Uterus (tissue), 4 donors: ENCODE data around the gene PYGM. TPM values are rescaled to one million over a fixed set of nuclear protein-coding genes. Genes with fewer than 3 reads are reported as not detected.

Source experiments
- DNase-seq, 2 donors: peaks; one replicate each; pipeline ENCODE4 v3.0.0-alpha.2; 2019 to 2020
- H3K27ac ChIP-seq, 2 donors: fragments of 200-600 bp; sonication (generic); 1 replicate in 1 of 2; 2 replicates in 1 of 2; pipeline ENCODE4 v1.5.1; 2016 to 2018
- H3K27me3 ChIP-seq, 2 donors: fragments of 200-600 bp; sonication (generic); one replicate each; pipeline ENCODE4 v1.5.1; 2018 to 2019; ENCODE audit warnings: control low read depth in 1 of 2
- H3K36me3 ChIP-seq, 2 donors: fragments of 200-600 bp; sonication (generic); one replicate each; pipeline ENCODE4 v1.5.1; 2019; ENCODE audit warnings: control low read depth in 1 of 2
- H3K4me1 ChIP-seq, 2 donors: fragments of 200-600 bp; sonication (generic); one replicate each; pipeline ENCODE4 v1.5.1; 2018 to 2019; ENCODE audit warnings: control low read depth in 1 of 2
- H3K4me3 ChIP-seq, 2 donors: fragments of 200-600 bp; sonication (generic); 1 replicate in 1 of 2; 2 replicates in 1 of 2; pipeline ENCODE4 v1.5.1; 2018 to 2019; ENCODE audit warnings: mild to moderate bottlenecking in 1 of 2
- H3K9me3 ChIP-seq, 2 donors: fragments of 200-600 bp; sonication (generic); one replicate each; pipeline ENCODE4 v1.5.1; 2019; ENCODE audit warnings: control low read depth in 1 of 2
- CTCF ChIP-seq, 4 experiments: fragments of 200-600 bp in 2 of 4; fragments of 450-650 bp in 2 of 4; sonication (generic) in 2 of 4; IDR thresholded peaks; one replicate each; pipeline ENCODE4 v1.5.1; 2016 to 2019; ENCODE audit warnings: antibody characterized with exemption in 4 of 4, mild to moderate bottlenecking in 2 of 4, moderate library complexity in 1 of 4
- POLR2A ChIP-seq, 2 donors: fragments of 450-650 bp; IDR thresholded peaks; one replicate each; pipeline ENCODE4 v1.6.1; 2016; ENCODE audit warnings: antibody characterized with exemption in 2 of 2, mild to moderate bottlenecking in 1 of 2, moderate library complexity in 1 of 2
- intact Hi-C: fragments of 100-400 bp; cut with DNase I; formaldehyde crosslinking; loops from one replicate; pipeline ENCODE4 v1.15.1; 2023; ENCODE audit warnings: low total_unique reads
- total RNA-seq, 4 donors: library from RNA; depleted of rRNA in 3 of 4; stranded (reverse); fragments of >200 nt in 3 of 4; gene quantifications; one replicate each; pipeline versions ENCODE4 v1.1.0 to v1.2.4, GENCODE V29; 2014 to 2023
- donor health status: DM: yes; HTN: yes; CAD: no.

The PYGM gene
- total RNA-seq, 4 donors from 2014 or later: 2.9 to 42.8 (median 11.4) TPM

GRCh38 chr11:64744544-64745188 is 15.1 kb downstream of the PYGM start:
- H3K27ac ChIP-seq: peak overlapping the region; percentile 87 to 91
- peak; percentile 26 to 41 for DNase-seq
- no peaks in the 10 kb centered on the region for H3K36me3 ChIP-seq
- no peak for TF ChIP-seq POLR2A (IDR thresholded peaks at IDR 0.05)
- no peak for TF ChIP-seq CTCF (IDR thresholded peaks at IDR 0.05)
- H3K9me3 ChIP-seq: no peaks in the 10 kb centered on the region
- no peaks in the 10 kb centered on the region for H3K27me3 ChIP-seq
- intact Hi-C loops: no loop called here
- H3K4me1 ChIP-seq: peaks cover 0 to 7% of the 10 kb centered on the region in 2 donors
- peak overlapping the region; percentile 42 to 49 for H3K4me3 ChIP-seq

GRCh38 chr11:64743591-64744543 is 15.9 kb downstream of the PYGM start, which contains the start of gene RASGRP2:
Gene RASGRP2, minus strand, starts transcription at chr11:64744142. Its CDS starts 1,276 bp downstream, at chr11:64742866.
- Histone ChIP-seq H3K27ac (peak within 1 kb of the TSS; percentile 87 to 91), H3K4me1 (peaks cover 0 to 7% of the 10 kb centered on the region in 2 donors), H3K9me3 (no peaks in the 10 kb centered on the region), H3K4me3 (peak within 1 kb of the TSS; percentile 42 to 49), H3K36me3 (no peaks in the 10 kb centered on the region), H3K27me3 (no peaks in the 10 kb centered on the region)
- intact Hi-C loops: no loop called here
- peak; percentile 77 to 80 for DNase-seq
- TF ChIP-seq POLR2A (IDR thresholded peaks at IDR 0.05) (peak in 1 of 2 donors; percentile 11), CTCF (IDR thresholded peaks at IDR 0.05) (peak; percentile 58 to 77 (median 70))

GRCh38 chr11:64742889-64743590 is 16.7 kb downstream of the PYGM start:
- Histone ChIP-seq H3K36me3 (no peaks in the 10 kb centered on the region), H3K4me3 (peak overlapping the region; percentile 42 to 49), H3K4me1 (peaks cover 0 to 7% of the 10 kb centered on the region in 2 donors), H3K9me3 (no peaks in the 10 kb centered on the region), H3K27me3 (no peaks in the 10 kb centered on the region), H3K27ac (peak overlapping the region; percentile 87 to 91)
- intact Hi-C loops: no loop called here
- TF ChIP-seq CTCF (IDR thresholded peaks at IDR 0.05): peak; percentile 69 to 85 (median 76)
- TF ChIP-seq POLR2A (IDR thresholded peaks at IDR 0.05): peak in 1 of 2 donors; percentile 25
- DNase-seq: peak; percentile 78 to 84

- Histone ChIP-seq H3K27me3 (no peaks in the 10 kb centered on the region), H3K27ac (peak overlapping the region; percentile 87 to 91), H3K4me3 (peak overlapping the region; percentile 42 to 49), H3K36me3 (no peaks in the 10 kb centered on the region), H3K9me3 (no peaks in the 10 kb centered on the region), H3K4me1 (peaks cover 0 to 7% of the 10 kb centered on the region in 2 donors)
- TF ChIP-seq CTCF (IDR thresholded peaks at IDR 0.05) (no peak), POLR2A (IDR thresholded peaks at IDR 0.05) (no peak)
- peak; percentile 32 to 34 for DNase-seq
- intact Hi-C loops: no loop called here
Measured at GRCh38 chr11:64742087-64742888, 17.5 kb downstream of the PYGM start.
